ENCODE results near the gene JAK3. TPM values are rescaled to one million over a fixed set of nuclear protein-coding genes. Genes with fewer than 3 reads are reported as not detected.

The JAK3 gene
- total RNA-seq, 1 experiment from 2014 or later: not detected

GRCh38 chr19:17797424-17798201 is 50.2 kb downstream of the JAK3 start:
- no peaks in the 10 kb centered on the region for H3K27me3 Mint-ChIP-seq (ENCODE audit: unreplicated experiment)
- CTCF ChIA-PET: interaction anchor here (0.9 kb wide), 1 partner anchor 18 kb away, joined by 3 read pairs; no protein-coding TSS in a partner anchor
- peak overlapping the region; percentile 88 for H3K4me3 Mint-ChIP-seq (ENCODE audit: low read depth, unreplicated experiment)
- peak; percentile 85 for DNase-seq
- no peaks in the 10 kb centered on the region for H3K9me3 Mint-ChIP-seq (ENCODE audit: low read depth, unreplicated experiment)
- H3K36me3 Mint-ChIP-seq (ENCODE audit: insufficient read depth, unreplicated experiment): peaks cover 55% of the 10 kb centered on the region
- no TSS peak for BruUV-seq (replicated peaks)
- H3K27ac Mint-ChIP-seq (ENCODE audit: unreplicated experiment): peak overlapping the region; percentile 91
- intact Hi-C loops (cut with micrococcal nuclease; ENCODE audit: unreplicated experiment): no loop called here
- TF ChIP-seq, protein P1, sequence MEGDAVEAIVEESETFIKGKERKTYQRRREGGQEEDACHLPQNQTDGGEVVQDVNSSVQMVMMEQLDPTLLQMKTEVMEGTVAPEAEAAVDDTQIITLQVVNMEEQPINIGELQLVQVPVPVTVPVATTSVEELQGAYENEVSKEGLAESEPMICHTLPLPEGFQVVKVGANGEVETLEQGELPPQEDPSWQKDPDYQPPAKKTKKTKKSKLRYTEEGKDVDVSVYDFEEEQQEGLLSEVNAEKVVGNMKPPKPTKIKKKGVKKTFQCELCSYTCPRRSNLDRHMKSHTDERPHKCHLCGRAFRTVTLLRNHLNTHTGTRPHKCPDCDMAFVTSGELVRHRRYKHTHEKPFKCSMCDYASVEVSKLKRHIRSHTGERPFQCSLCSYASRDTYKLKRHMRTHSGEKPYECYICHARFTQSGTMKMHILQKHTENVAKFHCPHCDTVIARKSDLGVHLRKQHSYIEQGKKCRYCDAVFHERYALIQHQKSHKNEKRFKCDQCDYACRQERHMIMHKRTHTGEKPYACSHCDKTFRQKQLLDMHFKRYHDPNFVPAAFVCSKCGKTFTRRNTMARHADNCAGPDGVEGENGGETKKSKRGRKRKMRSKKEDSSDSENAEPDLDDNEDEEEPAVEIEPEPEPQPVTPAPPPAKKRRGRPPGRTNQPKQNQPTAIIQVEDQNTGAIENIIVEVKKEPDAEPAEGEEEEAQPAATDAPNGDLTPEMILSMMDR (IDR thresholded peaks at IDR 0.05; ENCODE audit: unreplicated experiment): no peak
- peaks cover 8% of the 10 kb centered on the region for H3K4me1 Mint-ChIP-seq (ENCODE audit: low read depth, unreplicated experiment)

- peak overlapping the region; percentile 91 for H3K27ac Mint-ChIP-seq (ENCODE audit: unreplicated experiment)
- peak overlapping the region; percentile 88 for H3K4me3 Mint-ChIP-seq (ENCODE audit: low read depth, unreplicated experiment)
- H3K27me3 Mint-ChIP-seq (ENCODE audit: unreplicated experiment): no peaks in the 10 kb centered on the region
- CTCF ChIA-PET: interaction anchor here (0.9 kb wide), 1 partner anchor 18 kb away, joined by 3 read pairs; no protein-coding TSS in a partner anchor
- intact Hi-C loops (cut with micrococcal nuclease; ENCODE audit: unreplicated experiment): no loop called here
- TF ChIP-seq, protein P1 (IDR thresholded peaks at IDR 0.05; ENCODE audit: unreplicated experiment): no peak
- H3K36me3 Mint-ChIP-seq (ENCODE audit: insufficient read depth, unreplicated experiment): peaks cover 49% of the 10 kb centered on the region
- DNase-seq: no peak
- H3K4me1 Mint-ChIP-seq (ENCODE audit: low read depth, unreplicated experiment): peaks cover 2% of the 10 kb centered on the region
- no peaks in the 10 kb centered on the region for H3K9me3 Mint-ChIP-seq (ENCODE audit: low read depth, unreplicated experiment)
- BruUV-seq (replicated peaks): no TSS peak
Observed at GRCh38 chr19:17796838-17797423, 50.9 kb downstream of the JAK3 start.

DNA sequence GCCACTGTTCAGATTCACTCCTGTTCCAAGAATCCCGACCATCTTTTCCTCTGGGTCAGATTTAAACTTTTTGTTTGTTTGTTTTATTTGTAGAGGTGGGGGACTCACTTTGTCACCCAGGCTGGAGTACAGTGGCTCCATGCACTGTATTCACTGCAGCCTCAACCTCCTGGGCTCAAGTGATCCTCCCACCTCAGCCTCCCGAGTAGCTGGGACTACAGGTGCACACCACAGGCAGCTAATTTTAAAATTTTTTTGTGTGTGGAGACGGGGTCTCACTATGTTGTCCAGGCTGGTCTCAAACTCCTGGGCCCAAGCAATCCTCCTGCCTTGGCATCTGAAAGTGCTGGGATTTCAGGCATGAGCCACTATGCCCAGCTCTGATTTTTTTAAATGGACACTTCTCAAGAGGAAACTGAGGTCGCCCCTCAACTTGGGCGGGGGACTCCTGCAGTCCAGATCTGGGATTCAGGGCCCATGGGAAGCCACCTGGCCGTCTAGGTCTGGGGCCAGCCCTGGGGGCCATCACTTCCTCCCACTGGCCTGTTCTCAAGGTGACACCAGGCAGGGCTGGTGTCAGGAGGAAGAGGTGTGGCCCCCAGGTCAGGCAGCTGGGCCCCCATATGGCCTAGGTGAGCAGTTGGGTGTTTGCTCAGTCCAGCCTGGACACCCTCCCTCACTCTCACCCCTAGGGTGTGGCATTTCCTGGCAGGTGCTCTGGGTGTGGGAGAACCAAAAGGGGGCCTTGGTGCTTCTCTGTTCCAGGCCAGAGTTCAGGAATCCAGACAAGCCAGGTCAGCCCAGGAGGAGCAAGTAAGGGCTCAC is 51.6 kb downstream of the JAK3 start:
- Mint-ChIP-seq H3K9me3 (ENCODE audit: low read depth, unreplicated experiment) (no peaks in the 10 kb centered on the region), H3K27me3 (ENCODE audit: unreplicated experiment) (no peaks in the 10 kb centered on the region), H3K36me3 (ENCODE audit: insufficient read depth, unreplicated experiment) (peaks cover 49% of the 10 kb centered on the region), H3K27ac (ENCODE audit: unreplicated experiment) (peak overlapping the region; percentile 91), H3K4me1 (ENCODE audit: low read depth, unreplicated experiment) (peaks cover 7% of the 10 kb centered on the region), H3K4me3 (ENCODE audit: low read depth, unreplicated experiment) (peak overlapping the region; percentile 88)
- no TSS peak for BruUV-seq (replicated peaks)
- CTCF ChIA-PET: interaction anchor here (0.5 to 0.9 kb wide), 2 partner anchors 19 to 34 kb away, joined by 3 read pairs; no protein-coding TSS in a partner anchor
- TF ChIP-seq, protein P1 (IDR thresholded peaks at IDR 0.05; ENCODE audit: unreplicated experiment): no peak
- peak; percentile 67 for DNase-seq
- intact Hi-C loops (cut with micrococcal nuclease; ENCODE audit: unreplicated experiment): no loop called here

DNA sequence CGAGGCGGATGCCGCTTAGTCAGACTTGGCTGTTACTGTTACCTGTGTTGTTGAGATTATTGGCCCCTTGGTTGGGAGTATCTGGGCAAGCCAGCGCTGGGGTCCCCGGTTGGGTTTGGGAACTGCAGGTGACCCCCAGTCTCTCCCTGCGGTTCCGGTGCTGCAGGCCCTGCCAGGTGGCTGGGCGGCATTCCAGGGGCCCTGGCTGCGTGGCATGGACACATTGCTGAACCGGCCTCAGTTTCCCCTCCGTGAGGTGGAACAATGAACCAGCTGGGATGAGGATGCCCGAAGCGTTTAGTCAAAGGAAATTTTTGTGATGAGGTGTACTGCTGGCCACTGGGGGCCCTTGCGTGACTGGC is 52.3 kb downstream of the JAK3 start:
- DNase-seq: no peak
- H3K27ac Mint-ChIP-seq (ENCODE audit: unreplicated experiment): peak overlapping the region; percentile 91
- H3K36me3 Mint-ChIP-seq (ENCODE audit: insufficient read depth, unreplicated experiment): peaks cover 49% of the 10 kb centered on the region
- H3K9me3 Mint-ChIP-seq (ENCODE audit: low read depth, unreplicated experiment): no peaks in the 10 kb centered on the region
- CTCF ChIA-PET: interaction anchor here (0.5 to 1.0 kb wide), 2 partner anchors 20 to 35 kb away, joined by 3 to 4 read pairs; no protein-coding TSS in a partner anchor
- intact Hi-C loops (cut with micrococcal nuclease; ENCODE audit: unreplicated experiment): no loop called here
- peak overlapping the region; percentile 88 for H3K4me3 Mint-ChIP-seq (ENCODE audit: low read depth, unreplicated experiment)
- peaks cover 9% of the 10 kb centered on the region for H3K4me1 Mint-ChIP-seq (ENCODE audit: low read depth, unreplicated experiment)
- H3K27me3 Mint-ChIP-seq (ENCODE audit: unreplicated experiment): no peaks in the 10 kb centered on the region
- TF ChIP-seq, protein P1 (IDR thresholded peaks at IDR 0.05; ENCODE audit: unreplicated experiment): no peak
- BruUV-seq (replicated peaks): no TSS peak
